GM19193 (cell line): ENCODE results near the gene MACROD1.
A peak's percentile ranks its signal among the peaks of the same experiment; 100 is the strongest.

ENCODE experiments used
- POLR2A ChIP-seq: IDR thresholded peaks from 4 replicates; pipeline ENCODE4 v1.6.1; 2011; ENCODE audit not compliant: insufficient read depth, insufficient read length; ENCODE audit errors: extremely low read depth

MACROD1 gene

GRCh38 chr11:63997104-63997700 lies 168.7 kb downstream of the MACROD1 start:
- TF ChIP-seq POLR2A = no peak

GRCh38 chr11:63996512-63996911 lies 169.4 kb downstream of the MACROD1 start:
- no peak for TF ChIP-seq POLR2A

GRCh38 chr11:63993993-63994392 lies 171.9 kb downstream of the MACROD1 start:
- TF ChIP-seq POLR2A = no peak

GRCh38 chr11:63993100-63993499 lies 172.8 kb downstream of the MACROD1 start:
- no peak for TF ChIP-seq POLR2A

GRCh38 chr11:63991558-63991957 lies 174.4 kb downstream of the MACROD1 start:
- no peak for TF ChIP-seq POLR2A

- TF ChIP-seq POLR2A = no peak
Measured at GRCh38 chr11:63986932-63987513, 178.9 kb downstream of the MACROD1 start.

GRCh38 chr11:63986156-63986931 lies 179.6 kb downstream of the MACROD1 start, which contains the start of gene OTUB1:
Gene OTUB1 (plus strand): TSS chr11:63986438. CDS start chr11:63986457, 19 bp downstream.
- peak; percentile 82 for TF ChIP-seq POLR2A

GRCh38 chr11:63985812-63986155 lies 180.1 kb downstream of the MACROD1 start:
- TF ChIP-seq POLR2A = no peak

GRCh38 chr11:63979426-63979825 lies 186.5 kb downstream of the MACROD1 start:
- no peak for TF ChIP-seq POLR2A

- TF ChIP-seq POLR2A = no peak
Measured at GRCh38 chr11:63978551-63979239, 187.2 kb downstream of the MACROD1 start.

- peak; percentile 88 for TF ChIP-seq POLR2A
Measured at GRCh38 chr11:63974259-63975143, 191.4 kb downstream of the MACROD1 start, which contains the start of gene COX8A. Gene COX8A (plus strand): TSS chr11:63974620. CDS start chr11:63974681, 61 bp downstream.

- no peak for TF ChIP-seq POLR2A
Measured at GRCh38 chr11:63970902-63971301, 195.0 kb downstream of the MACROD1 start.

- TF ChIP-seq POLR2A = no peak
Measured at GRCh38 chr11:63969461-63969860, 196.5 kb downstream of the MACROD1 start.

GRCh38 chr11:63966444-63966843 lies 199.5 kb downstream of the MACROD1 start:
- no peak for TF ChIP-seq POLR2A
